Measurements from ENCODE around the gene SAE1.

DNA sequence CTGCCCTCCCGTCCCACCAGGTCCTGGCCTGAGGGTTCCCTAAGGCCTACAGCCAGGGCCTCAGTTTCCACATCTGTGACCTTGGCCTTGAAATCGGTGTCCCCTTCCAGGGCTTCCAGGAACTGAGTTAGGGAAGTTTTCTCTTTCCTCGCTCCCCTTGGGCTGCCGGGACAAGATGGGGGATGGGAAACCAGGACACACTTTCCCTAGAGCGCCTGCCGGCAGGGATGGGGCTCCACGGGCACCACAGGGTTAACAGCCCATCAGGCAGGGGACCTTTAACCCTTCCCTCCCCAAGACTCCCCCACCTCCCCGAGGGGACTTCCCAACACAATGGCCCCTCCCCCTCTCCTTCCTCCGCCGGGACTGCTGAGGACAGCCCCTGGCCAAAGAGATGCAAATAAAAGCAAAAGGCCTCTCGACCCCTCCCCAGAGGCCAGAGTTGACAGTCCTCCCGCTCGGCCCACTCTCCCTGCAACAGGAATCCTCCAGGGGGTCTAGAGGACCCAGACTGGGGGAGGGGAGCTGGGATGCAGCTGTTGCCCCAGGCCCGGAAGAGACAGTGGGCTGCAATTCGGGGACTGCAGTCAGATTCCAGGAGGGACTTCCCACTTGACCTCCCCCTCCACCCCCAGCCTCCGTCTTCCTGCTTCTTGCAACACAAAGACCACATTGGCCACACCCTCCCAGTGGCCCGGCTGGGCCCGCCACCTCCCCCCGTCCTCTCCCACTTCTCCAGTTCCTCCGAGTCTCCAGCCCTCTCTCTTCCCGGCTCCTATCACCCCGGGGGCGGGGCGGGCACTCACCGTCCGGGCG, 96.9 kb downstream of the SAE1 start:
- TF ChIP-seq CTCF (conservative IDR thresholded peaks at IDR 0.05) (no peak), EZH2 (IDR thresholded peaks at IDR 0.05; ENCODE audit: low read depth) (no peak)

All from PC-9 (cell line).